Smooth muscle cell (in vitro differentiated cells): ENCODE results near the gene PPP2R2D. TPM values are rescaled to one million over a fixed set of nuclear protein-coding genes. Genes with fewer than 3 reads are reported as not detected.

ENCODE experiments used
- DNase-seq: peaks from one replicate; lab custom pipeline; 2025; ENCODE audit not compliant: unreplicated experiment; lab: John Stamatoyannopoulos, UW
- H2AFZ ChIP-seq: fragments of 200-600 bp; sonication (generic); 2 replicates; pipeline ENCODE4 v1.6.0; 2016; ENCODE audit warnings: antibody characterized with exemption, low read depth, mild to moderate bottlenecking
- H3F3A ChIP-seq: fragments of 200-600 bp; sonication (generic); 2 replicates; pipeline ENCODE4 v1.6.0; 2017; ENCODE audit warnings: antibody characterized with exemption, low read depth
- H3K27ac ChIP-seq: fragments of 200-600 bp; sonication (generic); 2 replicates; pipeline ENCODE4 v1.5.1; 2016; ENCODE audit warnings: low read depth, mild to moderate bottlenecking
- H3K27me3 ChIP-seq: fragments of 200-600 bp; sonication (generic); 2 replicates; pipeline ENCODE4 v1.6.1; 2016; ENCODE audit warnings: low read depth, mild to moderate bottlenecking
- H3K36me3 ChIP-seq: fragments of 200-600 bp; sonication (generic); 2 replicates; pipeline ENCODE4 v1.5.1; 2016; ENCODE audit warnings: low read depth
- H3K4me1 ChIP-seq: fragments of 200-600 bp; sonication (generic); 2 replicates; pipeline ENCODE4 v1.5.1; 2016; ENCODE audit warnings: low read depth
- H3K4me2 ChIP-seq: fragments of 200-600 bp; sonication (generic); 2 replicates; pipeline ENCODE4 v1.6.0; 2016; ENCODE audit warnings: mild to moderate bottlenecking
- H3K4me3 ChIP-seq: fragments of 200-600 bp; sonication (generic); 2 replicates; pipeline ENCODE4 v1.5.1; 2016; ENCODE audit warnings: mild to moderate bottlenecking
- H3K79me2 ChIP-seq: fragments of 200-600 bp; sonication (generic); 2 replicates; pipeline ENCODE4 v1.6.0; 2016; ENCODE audit warnings: low read depth, mild to moderate bottlenecking
- H3K9ac ChIP-seq: fragments of 200-600 bp; sonication (generic); 2 replicates; pipeline ENCODE4 v1.6.0; 2016; ENCODE audit warnings: low read depth
- H3K9me3 ChIP-seq: fragments of 200-600 bp; sonication (generic); replicated peaks from 2 replicates; pipeline ENCODE4 v1.5.1; 2016; ENCODE audit warnings: low read depth
- H4K20me1 ChIP-seq: fragments of 200-600 bp; sonication (generic); 2 replicates; pipeline ENCODE4 v1.6.0; 2016; ENCODE audit warnings: low read depth
- CTCF ChIP-seq: fragments of 200-600 bp; sonication (generic); IDR thresholded peaks from 2 replicates; pipeline ENCODE4 v1.5.1; 2017; ENCODE audit warnings: borderline replicate concordance, mild to moderate bottlenecking, antibody characterized with exemption; ENCODE audit not compliant: insufficient read depth, poor library complexity, severe bottlenecking
- WGBS: methylation state at CpG from one replicate; pipeline ENCODE4 v1.1.7; 2016; ENCODE audit warnings: low lambda C conversion rate; 5-methylcytosine and 5-hydroxymethylcytosine counted together
- polyA plus RNA-seq: library from polyadenylated mRNA; unstranded; fragments of >200 nt; fragmentation: Nextera tagmentation; extraction: Ambion mirVana; gene quantifications from 2 replicates; pipeline ENCODE4 v1.2.1, GENCODE V29; 2016
- total RNA-seq: library from RNA; depleted of rRNA; stranded (reverse); fragments of >200 nt; gene quantifications from 2 replicates; pipeline ENCODE4 v1.2.3, GENCODE V29; 2014

The PPP2R2D gene
- total and polyA plus RNA-seq, 2 experiments from 2014 or later, result 22.5 to 27.1 TPM

DNA sequence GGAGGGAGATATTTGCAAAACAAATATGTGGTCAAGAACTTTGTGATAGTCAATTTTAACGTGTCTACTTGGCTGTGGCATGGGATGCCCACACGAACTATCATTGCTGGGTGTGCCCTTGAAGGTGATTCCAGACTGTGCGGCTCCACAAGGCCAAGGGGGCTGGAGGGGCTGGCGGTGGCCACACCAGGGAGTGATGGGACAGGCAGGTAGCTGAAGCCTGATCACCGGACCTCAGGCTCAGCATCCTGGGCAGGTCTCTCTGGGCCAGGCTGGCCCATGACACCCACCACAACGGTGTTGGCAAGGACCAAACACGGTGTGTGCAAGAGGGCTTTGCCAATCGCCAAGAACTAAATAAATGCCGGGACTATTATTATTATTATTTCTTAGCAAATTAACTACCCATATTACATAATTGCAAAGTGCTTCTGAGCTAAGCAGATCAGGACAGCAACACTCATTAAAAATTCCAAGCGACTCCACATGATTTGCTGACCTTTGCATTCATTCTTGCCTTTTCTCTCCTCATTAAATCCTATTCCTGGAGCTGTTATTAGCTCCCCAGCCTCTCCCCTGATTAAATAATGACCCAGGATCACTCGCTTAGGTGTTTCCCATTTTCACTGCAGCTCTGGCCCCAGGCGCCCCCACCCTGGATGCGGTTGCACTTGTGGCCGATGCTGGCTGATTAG is 35.4 kb upstream of the PPP2R2D start:
- Histone ChIP-seq H3K4me2 (no peak overlapping the region), H3K27ac (no peak overlapping the region), H3K27me3 (peaks cover 25% of the 10 kb centered on the region), H3K4me1 (no peaks in the 10 kb centered on the region), H3K9ac (no peak overlapping the region), H3K36me3 (no peaks in the 10 kb centered on the region), H3K9me3 (no peaks in the 10 kb centered on the region), H3K79me2 (no peaks in the 10 kb centered on the region), H2AFZ (no peak overlapping the region), H3K4me3 (no peak overlapping the region), H4K20me1 (no peaks in the 10 kb centered on the region), H3F3A (no peaks in the 10 kb centered on the region)
- TF ChIP-seq CTCF, result no peak
- 81% methylated on average over 14 of the region's 14 CpGs for WGBS
- no peak for DNase-seq

- no peak overlapping the region for H3K27ac ChIP-seq
- no peak overlapping the region for H2AFZ ChIP-seq
- H3K4me2 ChIP-seq, result no peak overlapping the region
- TF ChIP-seq CTCF, result no peak
- H4K20me1 ChIP-seq, result no peaks in the 10 kb centered on the region
- WGBS, result 83% methylated on average over 10 of the region's 10 CpGs
- H3K9me3 ChIP-seq, result no peaks in the 10 kb centered on the region
- H3K4me1 ChIP-seq, result no peaks in the 10 kb centered on the region
- DNase-seq, result no peak
- no peak overlapping the region for H3K9ac ChIP-seq
- peaks cover 11% of the 10 kb centered on the region for H3K27me3 ChIP-seq
- no peaks in the 10 kb centered on the region for H3F3A ChIP-seq
- H3K36me3 ChIP-seq, result no peaks in the 10 kb centered on the region
- H3K79me2 ChIP-seq, result no peaks in the 10 kb centered on the region
- H3K4me3 ChIP-seq, result no peak overlapping the region
Observed at GRCh38 chr10:131866673-131867072, 34.1 kb upstream of the PPP2R2D start.

- H4K20me1 ChIP-seq, result no peaks in the 10 kb centered on the region
- no peak overlapping the region for H3K4me2 ChIP-seq
- no peak for DNase-seq
- no peaks in the 10 kb centered on the region for H3K4me1 ChIP-seq
- no peaks in the 10 kb centered on the region for H3K36me3 ChIP-seq
- H3K9me3 ChIP-seq, result no peaks in the 10 kb centered on the region
- no peak overlapping the region for H2AFZ ChIP-seq
- no peaks in the 10 kb centered on the region for H3F3A ChIP-seq
- no peak for TF ChIP-seq CTCF
- 95% methylated on average over 10 of the region's 10 CpGs for WGBS
- H3K27ac ChIP-seq, result no peak overlapping the region
- H3K27me3 ChIP-seq, result peaks cover 7% of the 10 kb centered on the region
- no peak overlapping the region for H3K9ac ChIP-seq
- no peaks in the 10 kb centered on the region for H3K79me2 ChIP-seq
- no peak overlapping the region for H3K4me3 ChIP-seq
Observed at GRCh38 chr10:131868436-131868835, 32.4 kb upstream of the PPP2R2D start.

GRCh38 chr10:131869344-131869743 is 31.5 kb upstream of the PPP2R2D start:
- Histone ChIP-seq H3K4me1 (no peaks in the 10 kb centered on the region), H3F3A (no peaks in the 10 kb centered on the region), H3K4me3 (no peak overlapping the region), H3K9me3 (no peaks in the 10 kb centered on the region), H4K20me1 (no peaks in the 10 kb centered on the region), H3K9ac (no peak overlapping the region), H3K79me2 (no peaks in the 10 kb centered on the region), H3K27ac (no peak overlapping the region), H3K27me3 (no peaks in the 10 kb centered on the region), H3K36me3 (no peaks in the 10 kb centered on the region), H3K4me2 (no peak overlapping the region), H2AFZ (no peak overlapping the region)
- no peak for TF ChIP-seq CTCF
- WGBS, result 91% methylated on average over 8 of the region's 8 CpGs
- no peak for DNase-seq
